NCI-H748 treated with DMSO at 0.1 percent for 48 hours (cell line): Measurements from ENCODE around the gene PNPLA8.
A peak's percentile ranks its signal among the peaks of the same experiment; 100 is the strongest.
"Not testable (repeated sequence)": the region's sequence is repeated elsewhere in the genome, so short reads cannot be mapped to it uniquely, and the experiment has no call there.

ENCODE experiments used
- DNase-seq: peaks from one replicate; lab custom pipeline; 2025; lab: John Stamatoyannopoulos, UW

The PNPLA8 gene

GRCh38 chr7:108525985-108526767 is at the start of gene PNPLA8:
Gene PNPLA8 (minus strand): TSS chr7:108526135. CDS start chr7:108515491, 10,644 bp downstream.
- DNase-seq = peak; percentile 97

- DNase-seq = no peak
Observed at GRCh38 chr7:108575156-108575555, 49.2 kb upstream of the PNPLA8 start.

DNA sequence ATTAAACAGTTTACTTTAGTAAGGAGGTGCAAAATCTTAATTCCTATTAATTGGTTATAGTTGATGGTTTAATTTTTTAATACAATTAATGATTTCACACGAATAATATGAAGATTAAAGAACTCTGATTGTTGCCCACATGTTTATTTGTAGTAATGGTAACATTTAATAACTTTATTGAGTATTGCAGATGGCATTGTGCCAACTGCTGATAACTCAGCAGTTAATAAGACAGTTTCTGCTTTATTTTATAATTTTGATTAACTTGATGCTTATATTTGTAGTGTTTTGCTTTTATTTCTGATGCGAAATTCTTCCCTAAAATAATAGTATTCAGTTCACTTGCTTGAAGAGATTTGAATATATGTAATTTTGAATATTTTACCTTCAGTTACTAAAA is 46.5 kb upstream of the PNPLA8 start:
- no peak for DNase-seq

- peak; percentile 34 for DNase-seq
Observed at GRCh38 chr7:108570146-108570755, 44.3 kb upstream of the PNPLA8 start.

- peak; percentile 96 for DNase-seq
Observed at GRCh38 chr7:108569381-108570145, 43.6 kb upstream of the PNPLA8 start, which contains the start of the genes DNAJB9 and THAP5. Gene DNAJB9 (plus strand): TSS chr7:108569874. CDS start chr7:108571727, 1,853 bp downstream. Gene THAP5 (minus strand): TSS chr7:108569706. CDS start chr7:108569569, 137 bp downstream.

DNA sequence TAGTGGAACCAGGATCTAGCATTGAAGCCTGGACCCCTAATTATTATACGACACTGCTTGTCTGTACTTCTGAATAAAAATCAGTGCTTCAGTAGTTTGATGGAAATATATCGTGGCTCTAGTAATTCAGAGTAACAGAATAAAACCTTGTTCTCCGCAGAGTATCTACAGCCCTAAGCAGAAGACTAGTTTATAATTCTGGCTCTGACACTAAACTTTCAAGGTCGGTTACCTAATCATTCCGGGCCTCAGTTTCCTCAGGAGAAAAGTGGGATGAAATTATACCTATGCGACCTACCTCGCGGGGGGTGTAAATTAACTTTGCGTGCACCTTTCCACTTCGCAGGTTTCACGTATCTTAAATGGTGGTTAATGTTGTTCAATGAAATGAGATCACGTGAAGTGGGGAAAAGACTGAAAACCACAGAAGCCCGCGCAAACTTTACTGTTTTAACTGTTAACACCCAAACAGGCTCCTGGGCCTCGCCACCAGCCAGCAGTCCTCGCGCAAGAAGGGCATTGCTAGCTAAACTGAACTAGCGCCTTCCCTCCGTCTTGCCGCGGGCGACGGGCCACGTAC is 43.0 kb upstream of the PNPLA8 start:
- no peak for DNase-seq

DNA sequence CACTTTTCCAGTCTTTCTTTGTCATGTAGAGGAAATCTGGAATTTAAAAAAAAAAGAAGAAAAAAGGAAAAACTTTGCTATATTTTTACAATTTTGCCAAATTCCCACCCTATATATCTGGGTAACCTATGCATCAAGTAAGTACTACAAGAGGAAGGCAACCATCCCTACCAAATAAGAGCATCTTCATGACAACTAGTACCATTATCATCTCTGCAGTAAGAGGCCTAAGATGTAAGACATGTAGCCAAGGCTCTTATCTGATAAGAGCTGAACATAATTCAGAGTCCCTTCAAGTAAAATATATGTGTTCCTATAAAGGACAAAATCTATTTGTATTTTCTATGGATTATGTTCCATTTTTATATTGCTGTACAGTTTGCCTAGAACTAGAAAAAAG is 40.1 kb upstream of the PNPLA8 start:
- no peak for DNase-seq

- DNase-seq = no peak
Observed at GRCh38 chr7:108561047-108561619, 35.2 kb upstream of the PNPLA8 start.

GRCh38 chr7:108559253-108559652 is 33.3 kb upstream of the PNPLA8 start:
- no peak for DNase-seq

GRCh38 chr7:108557617-108558016 is 31.7 kb upstream of the PNPLA8 start:
- DNase-seq = no peak

GRCh38 chr7:108557191-108557590 is 31.3 kb upstream of the PNPLA8 start:
- DNase-seq = no peak

- DNase-seq = not testable (repeated sequence)
Observed at GRCh38 chr7:108556665-108557064, 30.7 kb upstream of the PNPLA8 start.

DNA sequence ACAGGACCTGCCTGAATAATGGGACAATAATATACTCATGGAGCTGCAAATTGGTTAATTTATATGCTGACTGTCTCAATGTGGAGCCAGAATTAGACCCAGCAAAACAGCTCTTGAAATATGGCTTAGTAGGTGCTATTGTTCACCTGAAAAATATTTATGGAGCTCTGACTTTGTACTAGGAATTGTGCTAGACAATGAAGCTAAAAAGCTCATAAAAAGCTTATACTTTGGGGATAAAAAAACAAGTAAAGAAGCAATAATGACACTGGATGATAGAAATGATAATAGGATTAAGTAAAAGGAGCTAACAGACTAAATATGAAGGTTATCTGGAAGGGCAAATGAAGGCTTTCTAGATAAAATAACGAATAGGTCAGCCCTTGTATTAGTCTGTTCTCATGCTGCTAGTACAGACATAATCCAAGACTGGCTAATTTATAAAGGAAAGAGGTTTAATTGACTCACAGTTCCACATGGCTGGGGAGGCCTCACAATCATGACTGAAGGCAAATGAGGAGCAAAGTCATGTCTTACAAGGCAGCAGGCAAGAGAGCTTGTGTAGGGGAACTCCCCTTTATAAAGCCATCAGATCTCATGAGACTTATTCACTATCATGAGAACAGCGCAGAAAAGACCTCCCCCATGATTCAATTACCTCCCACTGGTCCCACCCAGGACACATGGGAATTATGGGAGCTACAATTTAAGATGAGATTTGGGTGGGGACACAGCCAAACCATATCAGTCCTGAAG is 22.4 kb upstream of the PNPLA8 start:
- DNase-seq = not testable (repeated sequence)

DNA sequence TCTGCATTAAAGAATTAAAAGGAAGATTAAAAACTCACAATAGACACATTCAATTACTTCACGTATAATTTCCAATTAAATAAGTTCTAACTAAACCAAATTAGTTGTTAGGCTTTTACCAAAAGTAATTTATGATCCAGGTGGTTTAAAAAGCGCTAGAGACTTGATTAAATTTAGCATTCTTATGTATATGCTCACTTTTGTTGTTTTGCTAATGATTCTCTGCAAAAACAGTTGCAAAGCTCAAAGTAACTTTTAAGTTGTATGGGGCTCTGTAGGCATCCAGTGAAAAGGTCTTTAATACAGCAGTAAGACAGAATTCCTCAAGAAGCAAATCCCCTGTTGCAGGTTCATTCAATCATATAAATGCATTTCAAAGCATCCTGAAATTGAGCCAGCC is 15.5 kb upstream of the PNPLA8 start:
- DNase-seq = no peak

DNA sequence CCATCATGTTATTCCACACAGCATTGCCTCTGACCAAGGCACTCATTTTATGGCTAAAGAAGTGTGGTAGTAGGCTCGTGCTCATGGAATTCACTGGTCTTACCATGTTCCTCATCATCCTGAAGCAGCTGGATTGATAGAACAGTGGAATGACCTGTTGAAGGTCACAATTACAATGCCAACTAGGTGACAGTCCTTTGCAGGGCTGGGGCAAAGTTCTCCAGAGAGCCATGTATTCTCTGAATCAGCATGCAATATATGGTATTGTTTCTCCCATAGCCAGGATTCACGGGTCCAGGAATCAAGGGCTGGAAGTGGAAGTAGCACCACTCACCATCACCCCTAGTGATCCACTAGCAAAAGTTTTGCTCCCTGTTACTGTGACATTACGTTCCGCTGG is 12.8 kb upstream of the PNPLA8 start:
- not testable (repeated sequence) for DNase-seq

DNA sequence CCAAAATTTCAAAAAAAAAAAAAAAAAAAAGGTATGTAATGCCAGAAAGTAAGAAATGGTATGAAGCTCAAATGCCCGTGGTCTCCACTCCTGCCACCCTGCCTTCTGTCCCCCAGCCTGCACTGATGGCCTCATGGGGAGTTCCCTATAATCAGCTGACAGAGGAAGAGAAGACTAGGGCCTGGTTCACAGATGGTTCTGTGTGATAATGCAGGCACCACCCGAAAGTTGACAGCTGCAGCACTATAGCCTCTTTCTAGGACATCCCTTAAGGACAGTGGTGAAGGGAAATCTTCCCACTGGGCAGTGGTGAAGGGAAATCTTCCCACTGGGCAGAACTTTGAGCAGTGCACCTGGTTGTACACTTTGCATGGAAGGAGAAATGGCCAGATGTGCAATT is 12.3 kb upstream of the PNPLA8 start:
- not testable (repeated sequence) for DNase-seq

DNA sequence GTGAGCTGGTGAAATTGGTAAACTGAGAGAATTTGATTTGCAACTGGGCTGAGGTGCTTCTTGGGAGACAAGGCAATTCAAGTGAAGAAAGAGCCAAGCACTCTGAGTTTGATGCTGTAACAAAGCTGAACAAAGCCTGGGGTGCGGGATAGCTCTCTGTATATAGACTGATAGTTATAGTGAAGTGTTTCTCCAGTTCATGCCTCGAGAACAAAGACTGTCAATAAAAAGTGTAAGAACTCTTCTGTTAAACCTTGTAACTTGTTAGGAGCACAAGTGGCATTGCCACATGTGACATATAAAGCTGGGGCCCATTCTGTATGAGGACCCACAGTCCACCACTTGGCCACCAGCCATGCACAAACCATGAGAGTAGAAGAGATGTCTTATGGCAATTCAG is 11.3 kb upstream of the PNPLA8 start:
- no peak for DNase-seq

- DNase-seq = no peak
Observed at GRCh38 chr7:108535744-108536143, 9.8 kb upstream of the PNPLA8 start.

- no peak for DNase-seq
Observed at GRCh38 chr7:108535257-108535656, 9.3 kb upstream of the PNPLA8 start.

GRCh38 chr7:108533712-108534111 is 7.8 kb upstream of the PNPLA8 start:
- no peak for DNase-seq

DNA sequence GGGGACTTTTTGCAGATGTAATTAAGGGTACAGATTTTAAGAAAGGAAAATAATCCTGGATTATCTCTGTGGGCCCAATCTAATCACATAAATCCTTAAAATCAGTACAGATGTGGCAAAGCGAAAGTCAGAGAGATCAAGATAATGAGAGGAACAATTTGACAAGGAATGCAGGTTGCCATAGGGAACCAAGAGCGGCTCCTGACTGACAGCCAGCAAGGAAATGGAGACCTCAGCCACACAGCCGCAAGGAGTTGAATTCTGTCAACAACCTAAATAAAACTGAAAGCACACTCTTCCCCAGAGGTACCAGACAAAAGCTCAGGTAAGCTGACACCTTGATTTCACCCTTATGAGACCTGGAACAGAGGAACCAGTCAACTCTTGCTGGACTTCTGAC is 3.4 kb upstream of the PNPLA8 start:
- DNase-seq = no peak
